ENCODE results near the gene PCP4L1.

PCP4L1 gene

GRCh38 chr1:161259765-161260164 is 1.2 kb downstream of the PCP4L1 start:
- DNase-seq (ENCODE audit: low read depth) = no peak
- TF ChIP-seq CTCF (IDR thresholded peaks at IDR 0.05; ENCODE audit: control insufficient read depth, extremely low read depth, insufficient read depth) = no peak
- H3K4me3 ChIP-seq (ENCODE audit: low read depth, low read length) = no peak overlapping the region

- no peak for TF ChIP-seq CTCF (IDR thresholded peaks at IDR 0.05; ENCODE audit: control insufficient read depth, extremely low read depth, insufficient read depth)
- DNase-seq (ENCODE audit: low read depth) = no peak
- H3K4me3 ChIP-seq (ENCODE audit: low read depth, low read length) = no peak overlapping the region
These were observed 2.1 kb downstream of the PCP4L1 start for GRCh38 chr1:161260376-161261260.

- DNase-seq (ENCODE audit: low read depth) = no peak
- H3K4me3 ChIP-seq (ENCODE audit: low read depth, low read length) = no peak overlapping the region
These were observed 3.0 kb downstream of the PCP4L1 start for GRCh38 chr1:161261261-161262235.

GRCh38 chr1:161265305-161265704 is 6.8 kb downstream of the PCP4L1 start:
- TF ChIP-seq CTCF (IDR thresholded peaks at IDR 0.05; ENCODE audit: control insufficient read depth, extremely low read depth, insufficient read depth) = no peak
- DNase-seq (ENCODE audit: low read depth) = no peak
- no peak overlapping the region for H3K4me3 ChIP-seq (ENCODE audit: low read depth, low read length)

More at GRCh38 chr1:161261261-161262235, 3.0 kb downstream of the PCP4L1 start:
- TF ChIP-seq CTCF (IDR thresholded peaks at IDR 0.05; ENCODE audit: control insufficient read depth, extremely low read depth, insufficient read depth) = no peak

GRCh38 chr1:161266202-161266601 is 7.7 kb downstream of the PCP4L1 start:
- no peak overlapping the region for H3K4me3 ChIP-seq (ENCODE audit: low read depth, low read length)

GRCh38 chr1:161266836-161267235 is 8.3 kb downstream of the PCP4L1 start:
- DNase-seq (ENCODE audit: low read depth) = no peak
- TF ChIP-seq CTCF (IDR thresholded peaks at IDR 0.05; ENCODE audit: control insufficient read depth, extremely low read depth, insufficient read depth) = no peak
- H3K4me3 ChIP-seq (ENCODE audit: low read depth, low read length) = no peak overlapping the region

More at GRCh38 chr1:161266202-161266601, 7.7 kb downstream of the PCP4L1 start:
- no peak for TF ChIP-seq CTCF (IDR thresholded peaks at IDR 0.05; ENCODE audit: control insufficient read depth, extremely low read depth, insufficient read depth)
- DNase-seq (ENCODE audit: low read depth) = no peak

All from LNCaP clone FGC (cell line).